Measurements from ENCODE around the gene CDCA7.

Gene CDCA7

GRCh38 chr2:173354073-173354581, 545 bp upstream of the CDCA7 start:
- Histone ChIP-seq H3K4me1 (ENCODE audit: low read length) (peaks cover 19% of the 10 kb centered on the region), H3K27ac (ENCODE audit: low read length) (peak overlapping the region; percentile 40; the same call in 1 of the 2 replicates), H3K4me2 (ENCODE audit: low read depth, low read length) (peak overlapping the region; percentile 85), H3K27me3 (replicated peaks; ENCODE audit: insufficient read depth, low read length) (peaks cover 82% of the 10 kb centered on the region), H3K9me3 (replicated peaks; ENCODE audit: insufficient read depth, low read length) (no peaks in the 10 kb centered on the region), H3K9me2 (replicated peaks; ENCODE audit: insufficient read depth, low read length) (no peaks in the 10 kb centered on the region), H3K79me2 (ENCODE audit: low read length) (peaks cover 15% of the 10 kb centered on the region), H4K20me1 (ENCODE audit: insufficient read depth, low read length) (peaks cover 5% of the 10 kb centered on the region; the same call in 1 of the 2 replicates), H3K4me3 (ENCODE audit: low read length) (peak overlapping the region; percentile 76), H3F3A (ENCODE audit: insufficient read depth, low read length) (peaks cover 15% of the 10 kb centered on the region), H3K9ac (ENCODE audit: low read length) (peak overlapping the region; percentile 84), H3K36me3 (replicated peaks; ENCODE audit: insufficient read depth, low read length) (no peaks in the 10 kb centered on the region), H2AFZ (ENCODE audit: low read length) (peak overlapping the region; percentile 84)
- TF ChIP-seq EZH2 (optimal IDR thresholded peaks at IDR 0.05; ENCODE audit: low read depth, low read length), result peak; percentile 13
- TF ChIP-seq EZH2phosphoT487 (IDR thresholded peaks at IDR 0.05; ENCODE audit: low read length), result no peak
- no peak for TF ChIP-seq CTCF (IDR thresholded peaks at IDR 0.05; ENCODE audit: low read length)
- no peak for DNase-seq

- H3K9me2 ChIP-seq (replicated peaks; ENCODE audit: insufficient read depth, low read length), result no peaks in the 10 kb centered on the region
- no peaks in the 10 kb centered on the region for H3K36me3 ChIP-seq (replicated peaks; ENCODE audit: insufficient read depth, low read length)
- no peak overlapping the region for H3K27ac ChIP-seq (ENCODE audit: low read length)
- peaks cover 15% of the 10 kb centered on the region for H3K79me2 ChIP-seq (ENCODE audit: low read length)
- peak overlapping the region; percentile 84 for H3K9ac ChIP-seq (ENCODE audit: low read length)
- no peak for TF ChIP-seq EZH2 (optimal IDR thresholded peaks at IDR 0.05; ENCODE audit: low read depth, low read length)
- TF ChIP-seq CTCF (IDR thresholded peaks at IDR 0.05; ENCODE audit: low read length), result no peak
- TF ChIP-seq EZH2phosphoT487 (IDR thresholded peaks at IDR 0.05; ENCODE audit: low read length), result no peak
- peak overlapping the region; percentile 84 for H2AFZ ChIP-seq (ENCODE audit: low read length)
- peaks cover 24% of the 10 kb centered on the region for H3K4me1 ChIP-seq (ENCODE audit: low read length)
- peak; percentile 30 for DNase-seq
- H3K9me3 ChIP-seq (replicated peaks; ENCODE audit: insufficient read depth, low read length), result no peaks in the 10 kb centered on the region
- peaks cover 10% of the 10 kb centered on the region; the same call in 1 of the 2 replicates for H4K20me1 ChIP-seq (ENCODE audit: insufficient read depth, low read length)
- H3K4me2 ChIP-seq (ENCODE audit: low read depth, low read length), result peak overlapping the region; percentile 85
- peaks cover 76% of the 10 kb centered on the region for H3K27me3 ChIP-seq (replicated peaks; ENCODE audit: insufficient read depth, low read length)
- H3K4me3 ChIP-seq (ENCODE audit: low read length), result peak overlapping the region; percentile 76
- H3F3A ChIP-seq (ENCODE audit: insufficient read depth, low read length), result peaks cover 18% of the 10 kb centered on the region
Measured at GRCh38 chr2:173355132-173355865, 627 bp downstream of the CDCA7 start.

GRCh38 chr2:173355866-173356508, 1.3 kb downstream of the CDCA7 start:
- H4K20me1 ChIP-seq (ENCODE audit: insufficient read depth, low read length), result peaks cover 10% of the 10 kb centered on the region; the same call in 1 of the 2 replicates
- no peak overlapping the region for H3K27ac ChIP-seq (ENCODE audit: low read length)
- H2AFZ ChIP-seq (ENCODE audit: low read length), result no peak overlapping the region

More at GRCh38 chr2:173355866-173356508, 1.3 kb downstream of the CDCA7 start:
- Histone ChIP-seq H3K79me2 (ENCODE audit: low read length) (peaks cover 15% of the 10 kb centered on the region), H3K4me2 (ENCODE audit: low read depth, low read length) (0 out of 2 replicates have a peak overlapping the region, but pooled peaks have one; percentile 16), H3K9ac (ENCODE audit: low read length) (no peak overlapping the region), H3F3A (ENCODE audit: insufficient read depth, low read length) (peaks cover 13% of the 10 kb centered on the region), H3K4me1 (ENCODE audit: low read length) (peaks cover 18% of the 10 kb centered on the region), H3K27me3 (replicated peaks; ENCODE audit: insufficient read depth, low read length) (peaks cover 81% of the 10 kb centered on the region), H3K9me3 (replicated peaks; ENCODE audit: insufficient read depth, low read length) (no peaks in the 10 kb centered on the region), H3K36me3 (replicated peaks; ENCODE audit: insufficient read depth, low read length) (no peaks in the 10 kb centered on the region), H3K9me2 (replicated peaks; ENCODE audit: insufficient read depth, low read length) (no peaks in the 10 kb centered on the region), H3K4me3 (ENCODE audit: low read length) (peak overlapping the region; percentile 43; the same call in 1 of the 2 replicates)
- TF ChIP-seq CTCF (IDR thresholded peaks at IDR 0.05; ENCODE audit: low read length), result no peak
- TF ChIP-seq EZH2 (optimal IDR thresholded peaks at IDR 0.05; ENCODE audit: low read depth, low read length), result no peak
- no peak for TF ChIP-seq EZH2phosphoT487 (IDR thresholded peaks at IDR 0.05; ENCODE audit: low read length)
- no peak for DNase-seq

Data from MM.1S (cell line).